Sigmoid colon (tissue), 7 donors: Measurements from ENCODE around the gene LIMS4. TPM values are rescaled to one million over a fixed set of nuclear protein-coding genes. Genes with fewer than 3 reads are reported as not detected.
"Not testable (repeated sequence)": the region's sequence is repeated elsewhere in the genome, so short reads cannot be mapped to it uniquely, and the experiment has no call there.

ENCODE experiments used
- DNase-seq: peaks from one replicate; pipeline ENCODE4 v3.0.0-alpha.2; 2019
- H3K27ac ChIP-seq, 4 donors: fragments of 200-600 bp; sonication (generic); one replicate each; pipeline ENCODE4 v1.5.1; 2016 to 2019; ENCODE audit warnings: mild to moderate bottlenecking in 1 of 4
- H3K27me3 ChIP-seq, 3 donors: fragments of 200-600 bp; sonication (generic); one replicate each; pipeline ENCODE4 v1.5.1; 2019; ENCODE audit warnings: mild to moderate bottlenecking in 1 of 3
- H3K36me3 ChIP-seq, 4 donors: fragments of 200-600 bp; sonication (generic); one replicate each; pipeline ENCODE4 v1.5.1; 2016 to 2019
- H3K4me1 ChIP-seq, 4 donors: fragments of 200-600 bp; sonication (generic); one replicate each; pipeline ENCODE4 v1.5.1; 2017 to 2019
- H3K4me3 ChIP-seq, 4 donors: fragments of 200-600 bp; sonication (generic); one replicate each; pipeline ENCODE4 v1.5.1; 2017 to 2019; ENCODE audit warnings: mild to moderate bottlenecking in 2 of 4, moderate library complexity in 1 of 4
- H3K9me3 ChIP-seq, 4 donors: fragments of 200-600 bp in 3 of 4; sonication (generic) in 3 of 4; one replicate each; pipeline versions ENCODE4 v1.5.1 to v1.6.1; 2013 to 2019
- WGBS, 2 donors: extraction: QIAGEN DNeasy Blood & Tissue Kit; methylation state at CpG; one replicate each; pipeline ENCODE4 v1.1.7; 2013; 5-methylcytosine and 5-hydroxymethylcytosine counted together
- intact Hi-C: fragments of 100-400 bp; cut with DNase I; formaldehyde crosslinking; loops from one replicate; pipeline ENCODE4 v1.15.1; 2023
- polyA plus RNA-seq, 3 donors: library from polyadenylated mRNA; stranded (reverse); fragments of 200-250 nt; gene quantifications; one replicate each; pipeline ENCODE4 v1.2.3, GENCODE V29; 2013
- small RNA-seq, 3 donors: library from RNA; depleted of rRNA; stranded (forward); fragments of <200 nt; gene quantifications; one replicate each; pipeline ENCODE3, GENCODE V24; 2016
- total RNA-seq, 4 donors: library from RNA; depleted of rRNA; stranded (reverse); fragments of >200 nt; gene quantifications; one replicate each; pipeline ENCODE4 v1.1.0, GENCODE V29; 2016
- TF ChIP-seq, protein P1 (sequence below), 4 experiments: fragments of 450-650 bp in 3 of 4; fragments of 200-600 bp in 1 of 4; IDR thresholded peaks; one replicate each; pipeline ENCODE4 v1.5.1; 2016 to 2019; ENCODE audit warnings: antibody characterized with exemption in 4 of 4, mild to moderate bottlenecking in 3 of 4, moderate library complexity in 2 of 4
- donor health status: healthy with polysubstance abuse.
- donor health status: Bipolar disorder and iron deficiency.
- donor health status: healthy.

LIMS4 gene
- total and polyA plus RNA-seq, 7 donors = 0.33 to 11.9 (median 2.8) TPM; not detected in 1

DNA sequence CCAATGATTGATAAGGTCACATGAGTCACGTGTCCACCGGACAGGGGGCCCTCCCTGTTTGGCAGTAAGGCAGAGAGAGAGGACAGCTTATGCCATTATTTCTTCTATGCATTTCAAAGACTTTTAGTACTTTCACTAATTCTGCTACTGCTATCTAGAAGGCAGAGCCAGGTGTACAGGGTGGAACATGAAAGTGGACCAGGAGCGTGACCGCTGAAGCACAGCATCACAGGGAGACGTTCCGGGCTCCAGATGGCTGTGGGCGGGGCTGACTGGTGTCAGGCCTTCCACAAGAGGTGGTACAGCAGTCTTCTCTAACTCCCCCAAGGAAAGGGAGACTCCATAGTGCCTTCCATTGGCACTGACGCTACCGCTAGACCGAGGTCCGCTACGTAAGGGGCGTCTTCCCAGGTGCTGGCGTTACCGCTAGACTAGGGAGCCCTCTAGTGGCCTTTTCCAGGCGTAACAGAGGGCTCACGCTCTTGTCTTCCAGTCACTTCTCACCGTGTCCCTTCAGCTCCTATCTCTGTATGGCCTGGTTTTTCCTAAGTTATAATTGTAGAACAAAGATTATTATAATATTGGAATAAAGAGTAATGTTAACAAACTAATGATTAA, 71.5 kb downstream of the LIMS4 start:
- H3K27ac ChIP-seq, intact Hi-C loops, H3K4me1 ChIP-seq, H3K36me3 ChIP-seq, H3K4me3 ChIP-seq, DNase-seq, H3K27me3 ChIP-seq, H3K9me3 ChIP-seq: not testable (repeated sequence)
- TF ChIP-seq, protein P1, sequence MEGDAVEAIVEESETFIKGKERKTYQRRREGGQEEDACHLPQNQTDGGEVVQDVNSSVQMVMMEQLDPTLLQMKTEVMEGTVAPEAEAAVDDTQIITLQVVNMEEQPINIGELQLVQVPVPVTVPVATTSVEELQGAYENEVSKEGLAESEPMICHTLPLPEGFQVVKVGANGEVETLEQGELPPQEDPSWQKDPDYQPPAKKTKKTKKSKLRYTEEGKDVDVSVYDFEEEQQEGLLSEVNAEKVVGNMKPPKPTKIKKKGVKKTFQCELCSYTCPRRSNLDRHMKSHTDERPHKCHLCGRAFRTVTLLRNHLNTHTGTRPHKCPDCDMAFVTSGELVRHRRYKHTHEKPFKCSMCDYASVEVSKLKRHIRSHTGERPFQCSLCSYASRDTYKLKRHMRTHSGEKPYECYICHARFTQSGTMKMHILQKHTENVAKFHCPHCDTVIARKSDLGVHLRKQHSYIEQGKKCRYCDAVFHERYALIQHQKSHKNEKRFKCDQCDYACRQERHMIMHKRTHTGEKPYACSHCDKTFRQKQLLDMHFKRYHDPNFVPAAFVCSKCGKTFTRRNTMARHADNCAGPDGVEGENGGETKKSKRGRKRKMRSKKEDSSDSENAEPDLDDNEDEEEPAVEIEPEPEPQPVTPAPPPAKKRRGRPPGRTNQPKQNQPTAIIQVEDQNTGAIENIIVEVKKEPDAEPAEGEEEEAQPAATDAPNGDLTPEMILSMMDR (IDR thresholded peaks at IDR 0.05) = peak in 1 of 4 experiments; percentile 10
- 2 to 14% methylated on average over 3 of the region's 18 CpGs for WGBS, 2 donors

GRCh38 chr2:110399378-110399777, 73.2 kb downstream of the LIMS4 start:
- H3K4me1 ChIP-seq, H3K9me3 ChIP-seq, intact Hi-C loops, H3K36me3 ChIP-seq, H3K4me3 ChIP-seq, H3K27me3 ChIP-seq, H3K27ac ChIP-seq, DNase-seq: not testable (repeated sequence)
- whole genome bisulfite sequencing, 2 donors = no CpG with 5 or more reads among the region's 10 CpGs

DNA sequence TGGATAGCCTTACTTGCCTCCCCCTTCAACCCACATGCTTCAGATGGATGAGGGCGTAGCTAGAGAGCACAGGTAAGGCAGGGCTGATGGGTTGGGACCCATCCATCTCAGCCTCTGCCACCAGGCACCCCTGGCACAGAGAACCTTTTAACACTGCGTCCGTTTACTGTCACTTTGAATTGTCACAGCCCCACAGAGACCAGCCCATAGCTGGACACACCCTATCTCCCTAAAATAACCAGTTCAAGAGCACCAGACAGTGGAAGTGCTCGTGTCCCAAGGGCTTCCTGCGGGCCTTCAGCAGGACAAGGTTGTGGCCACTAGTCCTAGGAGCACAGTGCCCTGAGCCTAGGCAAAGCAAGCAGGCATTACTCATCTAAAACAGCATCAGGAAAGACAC, 76.6 kb downstream of the LIMS4 start:
- intact Hi-C loops, H3K4me3 ChIP-seq, H3K27ac ChIP-seq, DNase-seq, H3K36me3 ChIP-seq, H3K27me3 ChIP-seq, H3K9me3 ChIP-seq, H3K4me1 ChIP-seq: not testable (repeated sequence)
- no CpG with 5 or more reads among the region's 5 CpGs for WGBS, 2 donors

Small RNAs within 50 kb of the gene (small RNA-seq; reads per million reads assigned to genes)
- 0 reads per million in 3 donors for gene AC108938.1

Other genes starting within 250 kb of the LIMS4 start
- gene RGPD6, start 104.4 kb upstream of the LIMS4 start, total RNA-seq = 10 to 100 TPM; 39.0 to 44.6 (median 42.1) TPM
- 10 to 100 TPM in 1 of 3 donors, 1 to 10 TPM in 2; 3.0 to 11.2 (median 6.2) TPM for gene RGPD6, start 104.4 kb upstream of the LIMS4 start, polyA plus RNA-seq
- 1 to 10 TPM in 1 of 4 donors, under 1 TPM in 3; 0.33 to 1.1 (median 0.76) TPM for gene BUB1, start 205.2 kb upstream of the LIMS4 start, total RNA-seq
- 10 to 100 TPM in 1 of 3 donors, 1 to 10 TPM in 2; 1.2 to 12.3 (median 2.1) TPM for gene BUB1, start 205.2 kb upstream of the LIMS4 start, polyA plus RNA-seq